Activated CD8-positive, alpha-beta memory T cell treated with anti-CD3 and anti-CD28 coated beads, Interleukin-2, amount 50 U/mL, for 1 hour (primary cell): ENCODE measurements around the gene KRTAP5-9.
"Not testable (repeated sequence)": the region's sequence is repeated elsewhere in the genome, so short reads cannot be mapped to it uniquely, and the experiment has no call there.

ENCODE experiments used
- DNase-seq: peaks from one replicate; pipeline ENCODE4 v3.0.0-alpha.2; 2020; ENCODE audit errors: extremely low read depth

The KRTAP5-9 gene

GRCh38 chr11:71534711-71535608 lies 13.3 kb upstream of the KRTAP5-9 start:
- not testable (repeated sequence) for DNase-seq

- no peak for DNase-seq
Measured at GRCh38 chr11:71535825-71536224, 12.4 kb upstream of the KRTAP5-9 start.

GRCh38 chr11:71537537-71537936 lies 10.7 kb upstream of the KRTAP5-9 start:
- no peak for DNase-seq

- not testable (repeated sequence) for DNase-seq
Measured at GRCh38 chr11:71537977-71538665, 10.1 kb upstream of the KRTAP5-9 start, which contains the start of gene KRTAP5-8. KRTAP5-8 (plus strand) TSS chr11:71538025; CDS start chr11:71538056, 31 bp downstream.

- no peak for DNase-seq
Measured at GRCh38 chr11:71538666-71538990, 9.6 kb upstream of the KRTAP5-9 start.

GRCh38 chr11:71539017-71539416 lies 9.2 kb upstream of the KRTAP5-9 start:
- no peak for DNase-seq

GRCh38 chr11:71539971-71540370 lies 8.2 kb upstream of the KRTAP5-9 start:
- DNase-seq, result not testable (repeated sequence)

GRCh38 chr11:71540521-71541304 lies 7.5 kb upstream of the KRTAP5-9 start:
- not testable (repeated sequence) for DNase-seq

GRCh38 chr11:71542382-71542781 lies 5.8 kb upstream of the KRTAP5-9 start:
- DNase-seq, result no peak

GRCh38 chr11:71542879-71543777 lies 5.1 kb upstream of the KRTAP5-9 start:
- DNase-seq, result no peak

GRCh38 chr11:71543866-71544265 lies 4.4 kb upstream of the KRTAP5-9 start:
- no peak for DNase-seq

- no peak for DNase-seq
Measured at GRCh38 chr11:71544525-71545214, 3.5 kb upstream of the KRTAP5-9 start.

GRCh38 chr11:71545405-71545966 lies 2.7 kb upstream of the KRTAP5-9 start:
- no peak for DNase-seq

GRCh38 chr11:71548716-71549151 lies 514 bp downstream of the KRTAP5-9 start:
- DNase-seq, result no peak

GRCh38 chr11:71551711-71552110 lies 3.5 kb downstream of the KRTAP5-9 start:
- DNase-seq, result no peak

GRCh38 chr11:71554996-71555395 lies 6.8 kb downstream of the KRTAP5-9 start:
- no peak for DNase-seq

GRCh38 chr11:71555508-71555907 lies 7.3 kb downstream of the KRTAP5-9 start:
- no peak for DNase-seq

GRCh38 chr11:71556018-71556417 lies 7.8 kb downstream of the KRTAP5-9 start:
- DNase-seq, result no peak

GRCh38 chr11:71557257-71557656 lies 9.0 kb downstream of the KRTAP5-9 start:
- DNase-seq, result no peak

- DNase-seq, result no peak
Measured at GRCh38 chr11:71558996-71559395, 10.8 kb downstream of the KRTAP5-9 start.
